H1 (cell line): ENCODE measurements around the gene GPC6. TPM values are rescaled to one million over a fixed set of nuclear protein-coding genes. Genes with fewer than 3 reads are reported as not detected.

Experiments used
- CTCF ChIA-PET: fragments of 300-600 bp; sonication (Branson Sonifier 250); formaldehyde crosslinking; loops from one replicate; lab custom pipeline; 2021; ENCODE audit not compliant: partially characterized antibody; lab: Charles Lee
- POLR2A ChIA-PET: fragments of 300-600 bp; sonication (Branson Sonifier 250); formaldehyde crosslinking; loops from one replicate; lab custom pipeline; 2021; ENCODE audit warnings: inconsistent platforms; ENCODE audit not compliant: partially characterized antibody; lab: Charles Lee
- DNase-seq, 2 experiments: peaks; one replicate each; pipeline versions ENCODE4 v3.0.0 to v3.0.0-alpha.2; 2010 to 2022; ENCODE audit warnings: low spot score in 2 of 2, low read depth in 1 of 2, mixed read lengths in 1 of 2
- FAIRE-seq: peaks from 2 replicates; lab custom pipeline; 2011; peaks lifted over from hg19 to GRCh38; lab: Jason Lieb, UNC
- H2AFZ ChIP-seq: 2 replicates; pipeline ENCODE4 v1.8.1; 2012; ENCODE audit warnings: low read length, inconsistent platforms
- H2AK5ac ChIP-seq: 2 replicates; pipeline ENCODE4 v1.6.1; 2013; ENCODE audit warnings: low read depth, low read length
- H2BK120ac ChIP-seq: replicated peaks from 2 replicates; pipeline ENCODE3; 2013; ENCODE audit warnings: low read depth, low read length, inconsistent platforms
- H2BK12ac ChIP-seq: 2 replicates; pipeline ENCODE4 v1.6.1; 2013; ENCODE audit warnings: low read depth, low read length
- H2BK15ac ChIP-seq: 2 replicates; pipeline ENCODE4 v1.6.1; 2013; ENCODE audit warnings: low read length
- H2BK20ac ChIP-seq: 2 replicates; pipeline ENCODE4 v1.6.1; 2013; ENCODE audit warnings: low read length
- H2BK5ac ChIP-seq: 2 replicates; pipeline ENCODE4 v1.6.1; 2013; ENCODE audit warnings: low read depth, low read length
- H3K14ac ChIP-seq: 2 replicates; pipeline ENCODE4 v1.6.1; 2013; ENCODE audit warnings: inconsistent platforms; ENCODE audit not compliant: insufficient read length
- H3K18ac ChIP-seq: 2 replicates; pipeline ENCODE4 v1.6.1; 2013; ENCODE audit warnings: low read length; ENCODE audit errors: extremely low read depth
- H3K23ac ChIP-seq: 2 replicates; pipeline ENCODE4 v1.6.1; 2013; ENCODE audit warnings: inconsistent platforms; ENCODE audit not compliant: insufficient read length
- H3K23me2 ChIP-seq: 2 replicates; pipeline ENCODE4 v1.6.1; 2013; ENCODE audit warnings: low read depth, low read length
- H3K27ac ChIP-seq: 2 replicates; pipeline ENCODE4 v1.6.1; 2011; ENCODE audit warnings: low read depth, low read length, inconsistent platforms
- H3K27me3 ChIP-seq, 4 experiments: replicated peaks in 1 of 4; 1 replicate in 1 of 4; 2 replicates in 3 of 4; pipeline versions ENCODE4 v1.6.1 to v1.8.1; 2011 to 2013; ENCODE audit warnings: low read length in 3 of 4, mild to moderate bottlenecking in 3 of 4, inconsistent platforms in 2 of 4, mixed read lengths in 2 of 4, moderate library complexity in 1 of 4; ENCODE audit not compliant: control insufficient read depth in 3 of 4, insufficient read depth in 3 of 4; ENCODE audit errors: extremely low read depth in 1 of 4
- H3K36me3 ChIP-seq, 4 experiments: 2 replicates each; pipeline versions ENCODE4 v1.6.1 to v1.8.1; 2011 to 2013; ENCODE audit warnings: mild to moderate bottlenecking in 4 of 4, low read length in 3 of 4, moderate library complexity in 2 of 4, control low read depth in 1 of 4, inconsistent platforms in 1 of 4; ENCODE audit not compliant: insufficient read depth in 4 of 4, control insufficient read depth in 2 of 4
- H3K4ac ChIP-seq: replicated peaks from 2 replicates; pipeline ENCODE3; 2013; ENCODE audit warnings: low read length, low read depth, mixed read lengths, inconsistent platforms; ENCODE audit not compliant: insufficient read length
- H3K4me1 ChIP-seq, 4 experiments: replicated peaks in 1 of 4; 1 replicate in 1 of 4; 2 replicates in 3 of 4; pipeline versions ENCODE4 v1.6.1 to v1.8.1; 2011 to 2013; ENCODE audit warnings: low read length in 3 of 4, inconsistent platforms in 2 of 4, mixed read lengths in 1 of 4; ENCODE audit not compliant: insufficient read depth in 4 of 4, control insufficient read depth in 3 of 4
- H3K4me2 ChIP-seq, 2 experiments: 2 replicates each; pipeline versions ENCODE4 v1.6.1 to v1.8.1; 2011 to 2013; ENCODE audit warnings: low read depth in 2 of 2, low read length in 2 of 2, control low read depth in 1 of 2, inconsistent platforms in 1 of 2, mild to moderate bottlenecking in 1 of 2; ENCODE audit not compliant: insufficient read depth in 1 of 2
- H3K4me3 ChIP-seq, 4 experiments: fragments of 200-600, 300-600 bp in 1 of 4; sonication (generic), shearing (Covaris generic), sonication (Bioruptor Twin) in 1 of 4; 2 replicates each; pipeline versions ENCODE4 v1.5.1 to v1.8.1; 2011 to 2016; ENCODE audit warnings: low read length in 4 of 4, low read depth in 3 of 4, control low read depth in 2 of 4, inconsistent platforms in 2 of 4, mild to moderate bottlenecking in 2 of 4, mixed read lengths in 1 of 4, moderate library complexity in 1 of 4; ENCODE audit not compliant: insufficient read depth in 2 of 4; ENCODE audit errors: extremely low read depth in 1 of 4
- H3K56ac ChIP-seq: replicated peaks from 2 replicates; pipeline ENCODE3; 2013; ENCODE audit warnings: low read depth, mild to moderate bottlenecking, mixed read lengths, low read length, inconsistent platforms; ENCODE audit not compliant: insufficient read length
- H3K79me1 ChIP-seq: 2 replicates; pipeline ENCODE4 v1.6.1; 2013; ENCODE audit warnings: low read depth, low read length, control low read depth
- H3K79me2 ChIP-seq, 2 experiments: 2 replicates each; pipeline versions ENCODE4 v1.6.1 to v1.8.1; 2012 to 2013; ENCODE audit warnings: low read length in 2 of 2, mild to moderate bottlenecking in 2 of 2, inconsistent platforms in 1 of 2; ENCODE audit not compliant: insufficient read depth in 2 of 2, control insufficient read depth in 1 of 2
- H3K9ac ChIP-seq, 4 experiments: replicated peaks in 1 of 4; 1 replicate in 1 of 4; 2 replicates in 3 of 4; pipeline versions ENCODE4 v1.6.1 to v1.8.1; 2011 to 2013; ENCODE audit warnings: low read depth in 3 of 4, low read length in 3 of 4, control low read depth in 2 of 4, mild to moderate bottlenecking in 2 of 4, moderate library complexity in 2 of 4, inconsistent platforms in 1 of 4; ENCODE audit errors: extremely low read depth in 1 of 4
- H3K9me3 ChIP-seq, 2 experiments: 2 replicates each; pipeline versions ENCODE4 v1.6.1 to v1.8.1; 2012 to 2013; ENCODE audit warnings: mild to moderate bottlenecking in 2 of 2, moderate library complexity in 2 of 2, control low read depth in 1 of 2, inconsistent platforms in 1 of 2, low read depth in 1 of 2, low read length in 1 of 2, mixed read lengths in 1 of 2; ENCODE audit not compliant: insufficient read depth in 2 of 2
- H4K20me1 ChIP-seq, 2 experiments: replicated peaks in 1 of 2; 2 replicates each; pipeline versions ENCODE3 to v1.8.1; 2011 to 2013; ENCODE audit warnings: inconsistent platforms in 2 of 2, low read length in 2 of 2, mild to moderate bottlenecking in 1 of 2; ENCODE audit not compliant: insufficient read depth in 2 of 2, control insufficient read depth in 1 of 2
- H4K5ac ChIP-seq: 2 replicates; pipeline ENCODE4 v1.6.1; 2013; ENCODE audit warnings: low read length, low read depth, mixed read lengths, inconsistent platforms; ENCODE audit not compliant: insufficient read length
- H4K8ac ChIP-seq: 2 replicates; pipeline ENCODE4 v1.8.0; 2013; ENCODE audit warnings: mild to moderate bottlenecking, moderate library complexity, low read length, inconsistent platforms; ENCODE audit not compliant: insufficient read depth; ENCODE audit errors: extremely low read depth
- H4K91ac ChIP-seq: replicated peaks from 2 replicates; pipeline ENCODE3; 2013; ENCODE audit warnings: low read length, mixed read lengths, inconsistent platforms; ENCODE audit not compliant: insufficient read length
- ATF2 ChIP-seq: IDR thresholded peaks from 2 replicates; pipeline ENCODE4 v1.6.1; 2012; ENCODE audit warnings: low read length, inconsistent platforms
- ATF3 ChIP-seq: IDR thresholded peaks from 2 replicates; pipeline ENCODE4 v1.6.1; 2011; ENCODE audit warnings: low read depth, mild to moderate bottlenecking, low read length; ENCODE audit not compliant: insufficient read depth
- BACH1 ChIP-seq: IDR thresholded peaks from 2 replicates; pipeline ENCODE4 v1.6.1; 2012; ENCODE audit warnings: low read length, improper control_type of control experiment
- CHD2 ChIP-seq: IDR thresholded peaks from 2 replicates; pipeline ENCODE4 v1.6.1; 2012; ENCODE audit warnings: low read length, improper control_type of control experiment
- CTBP2 ChIP-seq: IDR thresholded peaks from 2 replicates; pipeline ENCODE4 v1.7.0; 2011; ENCODE audit warnings: borderline replicate concordance, mild to moderate bottlenecking, moderate library complexity, mixed read lengths, low read length; ENCODE audit not compliant: insufficient read depth, insufficient read length
- HDAC6 ChIP-seq: IDR thresholded peaks from one replicate; pipeline ENCODE4 v1.7.1; 2012; ENCODE audit warnings: low read depth, mild to moderate bottlenecking, inconsistent platforms, low read length, moderate library complexity
- KDM5A ChIP-seq: fragments of 200-600 bp; IDR thresholded peaks from 2 replicates; pipeline ENCODE4 v1.7.1; 2012; ENCODE audit warnings: mild to moderate bottlenecking, low read length, inconsistent platforms, mixed read lengths
- RXRA ChIP-seq: IDR thresholded peaks from 2 replicates; pipeline ENCODE4 v1.6.1; 2011; ENCODE audit warnings: low read depth, mild to moderate bottlenecking, low read length, moderate library complexity; ENCODE audit not compliant: insufficient read depth
- SRF ChIP-seq: IDR thresholded peaks from 2 replicates; pipeline ENCODE4 v1.6.1; 2011; ENCODE audit warnings: mild to moderate bottlenecking, low read depth, low read length, moderate library complexity
- TAF7 ChIP-seq: optimal IDR thresholded peaks from 2 replicates; pipeline ENCODE3; 2011; ENCODE audit warnings: low read depth, mild to moderate bottlenecking, inconsistent platforms, low read length, moderate library complexity, borderline replicate concordance
- WGBS, 2 experiments: shearing (Covaris generic) in 1 of 2; methylation state at CpG; one replicate each; pipeline versions ENCODE4 v1.1.6 to v1.1.7; 2013 to 2015; ENCODE audit warnings: low lambda C conversion rate in 2 of 2, mixed read lengths in 2 of 2, inconsistent platforms in 1 of 2, low coverage in 1 of 2, missing lambda C conversion rate in 1 of 2; ENCODE audit not compliant: insufficient replicate concordance in 2 of 2, insufficient coverage in 1 of 2, insufficient read length in 1 of 2; ENCODE audit errors: extremely low coverage in 1 of 2, missing lambda C conversion rate in 1 of 2; 5-methylcytosine and 5-hydroxymethylcytosine counted together
- polyA plus RNA-seq, 7 experiments: library from polyadenylated mRNA; depleted of rRNA in 3 of 7; stranded (reverse) in 5 of 7; unstranded in 2 of 7; fragments of >200 nt in 5 of 7; fragments of 200-250 nt in 2 of 7; gene quantifications; 1 replicate in 5 of 7; 2 replicates in 1 of 7; 4 replicates in 1 of 7; pipeline versions ENCODE4 v1.2.1 to v1.2.3, GENCODE V29; 2011 to 2013; ENCODE audit warnings: missing spikeins in 2 of 7, mixed read lengths in 2 of 7
- total RNA-seq: library from RNA; stranded (reverse); fragmentation: NEBNext Ultra II Directional; extraction: Animal tissue kit (Norgen Biotek cat#: 25700); gene quantifications from 2 replicates; pipeline ENCODE4 v1.2.1, GENCODE V29; 2021
- TF ChIP-seq, protein P1 (sequence below): IDR thresholded peaks from 2 replicates; pipeline ENCODE4 v1.6.1; 2011; ENCODE audit warnings: low read length, improper control_type of control experiment

GPC6 gene
- total and polyA plus RNA-seq, 2 of the 8 experiments (the other 6 are each of a cell fraction or from before 2014, with no cell fraction given) = 5.4 to 12.0 TPM

GRCh38 chr13:94419925-94420305, 1193.3 kb downstream of the GPC6 start:
- no peaks in the 10 kb centered on the region for H3K27me3 ChIP-seq
- TF ChIP-seq SRF (no peak), RXRA (no peak), CHD2 (no peak), ATF2 (no peak), HDAC6 (no peak), KDM5A (no peak), CTBP2 (no peak), BACH1 (no peak), TAF7 (no peak), ATF3 (no peak)
- TF ChIP-seq, protein P1, sequence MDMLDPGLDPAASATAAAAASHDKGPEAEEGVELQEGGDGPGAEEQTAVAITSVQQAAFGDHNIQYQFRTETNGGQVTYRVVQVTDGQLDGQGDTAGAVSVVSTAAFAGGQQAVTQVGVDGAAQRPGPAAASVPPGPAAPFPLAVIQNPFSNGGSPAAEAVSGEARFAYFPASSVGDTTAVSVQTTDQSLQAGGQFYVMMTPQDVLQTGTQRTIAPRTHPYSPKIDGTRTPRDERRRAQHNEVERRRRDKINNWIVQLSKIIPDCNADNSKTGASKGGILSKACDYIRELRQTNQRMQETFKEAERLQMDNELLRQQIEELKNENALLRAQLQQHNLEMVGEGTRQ = no peak

More at GRCh38 chr13:94419925-94420305, 1193.3 kb downstream of the GPC6 start:
- Histone ChIP-seq H3K4me1 (no peaks in the 10 kb centered on the region), H3K23me2 (no peaks in the 10 kb centered on the region), H4K5ac (no peak overlapping the region), H3K14ac (no peak overlapping the region), H3K56ac (no peak overlapping the region), H3K4me3 (no peak overlapping the region), H3K23ac (no peak overlapping the region), H2AFZ (no peak overlapping the region), H2BK12ac (no peak overlapping the region), H2BK120ac (no peak overlapping the region), H3K9me3 (peaks cover 0 to 6% of the 10 kb centered on the region in 2 experiments; a peak in 2 of 4 replicates), H4K91ac (no peak overlapping the region), H2BK5ac (no peak overlapping the region), H3K79me2 (no peaks in the 10 kb centered on the region), H2BK20ac (no peak overlapping the region), H3K4me2 (no peak overlapping the region), H2AK5ac (no peak overlapping the region), H3K79me1 (no peaks in the 10 kb centered on the region), H3K9ac (no peak overlapping the region), H4K8ac (no peak overlapping the region), H3K36me3 (no peaks in the 10 kb centered on the region), H4K20me1 (no peaks in the 10 kb centered on the region), H2BK15ac (no peak overlapping the region), H3K27ac (no peak overlapping the region), H3K18ac (no peak overlapping the region), H3K4ac (no peak overlapping the region)
- DNase-seq = no peak
- ChIA-PET CTCF (interaction anchor here (1.0 to 5.6 kb wide), 3 partner anchors 16 to 74 kb away, joined by 3 to 23 read pairs (median 3); no protein-coding TSS in a partner anchor), POLR2A (no interaction called here)
- WGBS, 2 experiments = 38% methylated on average over 1 of the region's 1 CpG; no CpG with 5 or more reads in 1 of the 2 experiments
- no peak for FAIRE-seq
